ENCODE results near the gene EEF2K.

Gene EEF2K

GRCh38 chr16:22307838-22308237 is 101.8 kb downstream of the EEF2K start:
- Histone ChIP-seq H3K79me2 (ENCODE audit: insufficient read depth, low read length) (peaks cover 2% of the 10 kb centered on the region; the same call in 1 of the 2 replicates), H3F3A (ENCODE audit: low read depth) (no peaks in the 10 kb centered on the region), H3K4me1 (ENCODE audit: insufficient read depth, low read length, poor library complexity, severe bottlenecking) (no peaks in the 10 kb centered on the region), H3K4me3 (ENCODE audit: low read length, poor library complexity, severe bottlenecking) (no peak overlapping the region), H2AFZ (ENCODE audit: low read length) (no peak overlapping the region), H3K9ac (ENCODE audit: low read depth, low read length, poor library complexity, severe bottlenecking) (no peak overlapping the region), H4K20me1 (ENCODE audit: insufficient read depth, low read length, poor library complexity, severe bottlenecking) (no peaks in the 10 kb centered on the region), H3K27me3 (ENCODE audit: insufficient read depth, low read length, poor library complexity, severe bottlenecking) (no peaks in the 10 kb centered on the region), H3K36me3 (ENCODE audit: insufficient read depth, low read length) (peaks cover 65% of the 10 kb centered on the region; the same call in 1 of the 2 replicates), H3K4me2 (ENCODE audit: low read depth, low read length, poor library complexity, severe bottlenecking) (no peak overlapping the region), H3K9me3 (ENCODE audit: insufficient read depth, low read depth, low read length) (no peaks in the 10 kb centered on the region), H3K9me2 (replicated peaks; ENCODE audit: low read depth, low read length) (no peaks in the 10 kb centered on the region)
- TF ChIP-seq CTCF (conservative IDR thresholded peaks at IDR 0.05; ENCODE audit: low read length) (no peak), EZH2phosphoT487 (IDR thresholded peaks at IDR 0.05; ENCODE audit: borderline replicate concordance) (no peak)

DNA sequence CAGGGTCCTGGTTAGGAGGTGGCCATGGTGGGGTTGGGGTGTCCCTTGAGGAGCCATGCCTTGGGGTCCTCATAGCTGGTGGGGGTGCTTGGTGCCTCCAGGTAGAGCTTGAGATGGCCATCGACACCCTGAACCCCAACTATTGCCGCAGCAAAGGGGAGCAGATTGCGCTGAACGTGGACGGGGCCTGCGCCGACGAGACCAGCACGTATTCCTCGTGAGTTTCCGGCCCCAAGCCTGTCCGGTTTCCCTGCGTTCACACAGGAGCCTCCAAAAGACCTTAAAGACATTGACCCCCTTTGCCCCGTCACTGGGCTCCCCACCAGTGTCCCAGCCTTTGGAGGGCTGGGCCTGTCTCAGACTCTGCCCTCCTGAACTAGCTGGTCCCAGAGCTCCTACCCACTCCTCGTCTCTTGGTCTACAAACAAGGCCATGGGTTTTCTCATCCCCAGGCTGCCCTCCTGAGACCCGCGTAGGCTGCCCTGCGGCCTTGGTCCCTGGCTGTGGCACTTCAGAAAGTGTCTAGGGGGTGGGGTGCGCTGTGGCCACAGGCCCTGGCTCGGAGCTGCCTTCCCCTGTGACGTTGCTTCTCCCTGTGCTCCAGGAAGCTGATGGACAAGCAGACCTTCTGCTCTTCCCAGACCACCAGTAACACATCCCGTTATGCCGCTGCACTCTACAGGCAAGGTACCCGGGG is 102.9 kb downstream of the EEF2K start:
- Histone ChIP-seq H3K4me1 (ENCODE audit: insufficient read depth, low read length, poor library complexity, severe bottlenecking) (no peaks in the 10 kb centered on the region), H3K27me3 (ENCODE audit: insufficient read depth, low read length, poor library complexity, severe bottlenecking) (no peaks in the 10 kb centered on the region), H2AFZ (ENCODE audit: low read length) (no peak overlapping the region), H3K4me3 (ENCODE audit: low read length, poor library complexity, severe bottlenecking) (no peak overlapping the region), H3K9me2 (replicated peaks; ENCODE audit: low read depth, low read length) (no peaks in the 10 kb centered on the region), H3F3A (ENCODE audit: low read depth) (no peaks in the 10 kb centered on the region), H3K4me2 (ENCODE audit: low read depth, low read length, poor library complexity, severe bottlenecking) (no peak overlapping the region), H3K9ac (ENCODE audit: low read depth, low read length, poor library complexity, severe bottlenecking) (no peak overlapping the region), H3K9me3 (ENCODE audit: insufficient read depth, low read depth, low read length) (no peaks in the 10 kb centered on the region), H3K36me3 (ENCODE audit: insufficient read depth, low read length) (peaks cover 67% of the 10 kb centered on the region; the same call in 1 of the 2 replicates), H3K79me2 (ENCODE audit: insufficient read depth, low read length) (no peaks in the 10 kb centered on the region; the same call in 1 of the 2 replicates), H4K20me1 (ENCODE audit: insufficient read depth, low read length, poor library complexity, severe bottlenecking) (no peaks in the 10 kb centered on the region)
- TF ChIP-seq CTCF (conservative IDR thresholded peaks at IDR 0.05; ENCODE audit: low read length) (no peak), EZH2phosphoT487 (IDR thresholded peaks at IDR 0.05; ENCODE audit: borderline replicate concordance) (no peak)

DNA sequence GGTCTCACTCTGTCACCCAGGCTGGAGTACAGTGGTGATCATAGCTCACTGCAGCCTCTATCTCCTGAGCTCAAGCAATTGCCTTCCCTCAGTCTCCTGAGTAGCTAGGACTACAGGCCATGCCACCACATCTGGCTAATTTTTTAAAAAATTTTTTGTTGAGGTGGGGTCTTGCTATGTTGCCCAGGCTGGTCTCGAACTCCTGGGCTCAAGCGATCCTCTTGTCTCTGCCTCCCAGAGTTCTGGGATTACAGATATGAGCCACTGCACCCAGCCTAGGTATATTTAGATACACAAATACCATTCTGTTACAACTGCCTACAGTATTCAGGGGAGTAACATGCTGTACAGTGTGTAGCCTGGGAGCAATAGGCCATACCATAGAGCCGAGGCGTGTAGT is 105.4 kb downstream of the EEF2K start:
- Histone ChIP-seq H3K27me3 (ENCODE audit: insufficient read depth, low read length, poor library complexity, severe bottlenecking) (no peaks in the 10 kb centered on the region), H3K4me3 (ENCODE audit: low read length, poor library complexity, severe bottlenecking) (no peak overlapping the region), H3K9ac (ENCODE audit: low read depth, low read length, poor library complexity, severe bottlenecking) (no peak overlapping the region), H3K36me3 (ENCODE audit: insufficient read depth, low read length) (peaks cover 69% of the 10 kb centered on the region; the same call in 1 of the 2 replicates), H3K4me2 (ENCODE audit: low read depth, low read length, poor library complexity, severe bottlenecking) (no peak overlapping the region), H3K9me2 (replicated peaks; ENCODE audit: low read depth, low read length) (no peaks in the 10 kb centered on the region), H3K9me3 (ENCODE audit: insufficient read depth, low read depth, low read length) (no peaks in the 10 kb centered on the region), H4K20me1 (ENCODE audit: insufficient read depth, low read length, poor library complexity, severe bottlenecking) (no peaks in the 10 kb centered on the region), H3K4me1 (ENCODE audit: insufficient read depth, low read length, poor library complexity, severe bottlenecking) (no peaks in the 10 kb centered on the region), H3K79me2 (ENCODE audit: insufficient read depth, low read length) (no peaks in the 10 kb centered on the region), H2AFZ (ENCODE audit: low read length) (no peak overlapping the region), H3F3A (ENCODE audit: low read depth) (no peaks in the 10 kb centered on the region)
- TF ChIP-seq CTCF (conservative IDR thresholded peaks at IDR 0.05; ENCODE audit: low read length), result no peak
- TF ChIP-seq EZH2phosphoT487 (IDR thresholded peaks at IDR 0.05; ENCODE audit: borderline replicate concordance), result no peak
